Esophagus muscularis mucosa (tissue), 4 donors: ENCODE data around the gene AANAT. TPM values are rescaled to one million over a fixed set of nuclear protein-coding genes. Genes with fewer than 3 reads are reported as not detected.

Source experiments
- DNase-seq: peaks from one replicate; pipeline ENCODE4 v3.0.0-alpha.2; 2017; ENCODE audit errors: extremely low spot score
- H3K27ac ChIP-seq, 4 donors: fragments of 200-600 bp; sonication (generic); replicated peaks in 1 of 4; 1 replicate in 3 of 4; 2 replicates in 1 of 4; pipeline ENCODE4 v1.5.1; 2016 to 2019; ENCODE audit warnings: mild to moderate bottlenecking in 1 of 4
- H3K27me3 ChIP-seq, 4 donors: fragments of 200-600 bp; sonication (generic); one replicate each; pipeline versions ENCODE4 v1.5.1 to v1.6.0; 2016 to 2019
- H3K36me3 ChIP-seq, 4 donors: fragments of 200-600 bp; sonication (generic); one replicate each; pipeline ENCODE4 v1.5.1; 2016 to 2019
- H3K4me1 ChIP-seq, 4 donors: fragments of 200-600 bp; sonication (generic); one replicate each; pipeline ENCODE4 v1.5.1; 2016 to 2019
- H3K4me3 ChIP-seq, 4 donors: fragments of 200-600 bp; sonication (generic); 1 replicate in 2 of 4; 2 replicates in 2 of 4; pipeline ENCODE4 v1.5.1; 2016 to 2019; ENCODE audit warnings: mild to moderate bottlenecking in 4 of 4, moderate library complexity in 1 of 4
- H3K9me3 ChIP-seq, 4 donors: fragments of 200-600 bp; sonication (generic); 1 replicate in 3 of 4; 2 replicates in 1 of 4; pipeline ENCODE4 v1.5.1; 2016 to 2019
- EP300 ChIP-seq: sonication (generic); formaldehyde crosslinking; IDR thresholded peaks from one replicate; pipeline ENCODE4 v1.6.1; 2017; ENCODE audit warnings: antibody characterized with exemption
- POLR2A ChIP-seq: fragments of 450-650 bp; IDR thresholded peaks from one replicate; pipeline ENCODE4 v1.6.1; 2017; ENCODE audit warnings: antibody characterized with exemption, moderate library complexity, mild to moderate bottlenecking, low read depth
- POLR2AphosphoS5 ChIP-seq, 2 donors: sonication (generic); formaldehyde crosslinking; IDR thresholded peaks; one replicate each; pipeline ENCODE4 v1.6.1; 2017; ENCODE audit warnings: antibody characterized with exemption in 2 of 2
- WGBS: methylation state at CpG from one replicate; pipeline ENCODE4 v1.1.5; 2018; 5-methylcytosine and 5-hydroxymethylcytosine counted together
- intact Hi-C: fragments of 100-400 bp; cut with DNase I; formaldehyde crosslinking; loops from one replicate; pipeline ENCODE4 v1.15.1; 2023
- total RNA-seq, 4 donors: library from RNA; depleted of rRNA; stranded (reverse); fragments of >200 nt; gene quantifications; one replicate each; pipeline versions ENCODE4 v1.1.0 to v1.2.1, GENCODE V29; 2016
- TF ChIP-seq, protein P1 (sequence below), 3 experiments: fragments of 200-600 bp in 2 of 3; fragments of 450-650 bp in 1 of 3; sonication (generic) in 2 of 3; IDR thresholded peaks; one replicate each; pipeline ENCODE4 v1.5.1; 2017 to 2019; ENCODE audit warnings: antibody characterized with exemption in 3 of 3, mild to moderate bottlenecking in 2 of 3, moderate library complexity in 1 of 3

Gene AANAT
- total RNA-seq: not detected

DNA sequence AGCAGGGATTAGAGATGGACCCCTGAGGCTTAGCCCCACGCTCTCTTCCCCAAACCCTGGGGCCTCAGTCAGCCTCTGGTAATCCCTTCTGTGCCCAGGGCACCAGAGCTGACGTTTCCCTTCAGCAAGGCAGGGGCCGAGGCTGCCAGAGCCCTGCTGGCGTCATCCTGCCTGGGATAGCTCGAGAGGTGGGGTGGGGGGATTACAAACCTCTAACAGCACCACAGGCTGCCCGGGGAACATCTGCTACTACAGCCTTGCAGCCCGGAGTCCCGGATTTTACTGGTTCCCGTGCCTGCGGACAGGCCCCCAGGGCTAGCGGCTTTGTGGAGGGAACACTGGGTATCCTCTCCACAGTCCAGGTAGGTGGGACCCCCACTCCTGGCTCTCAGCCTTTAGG is at the start of gene AANAT:
AANAT (plus strand) TSS at position 238 of the 400 bp plus-strand sequence. CDS start 1,144 bp downstream, outside the sequence.
- H3K4me3 ChIP-seq: no peak within 1 kb of the TSS
- no peak for DNase-seq
- WGBS: 76% methylated on average over 11 of the region's 11 CpGs
- TF ChIP-seq POLR2AphosphoS5 (IDR thresholded peaks at IDR 0.05): no peak
- peaks cover 4 to 7% (median 5%) of the 10 kb centered on the region in 4 donors for H3K4me1 ChIP-seq
- no peaks in the 10 kb centered on the region for H3K9me3 ChIP-seq
- H3K27ac ChIP-seq: no peak within 1 kb of the TSS
- peaks cover 0 to 17% (median 16%) of the 10 kb centered on the region in 4 donors for H3K36me3 ChIP-seq
- intact Hi-C loops: no loop called here
- no peaks in the 10 kb centered on the region for H3K27me3 ChIP-seq

DNA sequence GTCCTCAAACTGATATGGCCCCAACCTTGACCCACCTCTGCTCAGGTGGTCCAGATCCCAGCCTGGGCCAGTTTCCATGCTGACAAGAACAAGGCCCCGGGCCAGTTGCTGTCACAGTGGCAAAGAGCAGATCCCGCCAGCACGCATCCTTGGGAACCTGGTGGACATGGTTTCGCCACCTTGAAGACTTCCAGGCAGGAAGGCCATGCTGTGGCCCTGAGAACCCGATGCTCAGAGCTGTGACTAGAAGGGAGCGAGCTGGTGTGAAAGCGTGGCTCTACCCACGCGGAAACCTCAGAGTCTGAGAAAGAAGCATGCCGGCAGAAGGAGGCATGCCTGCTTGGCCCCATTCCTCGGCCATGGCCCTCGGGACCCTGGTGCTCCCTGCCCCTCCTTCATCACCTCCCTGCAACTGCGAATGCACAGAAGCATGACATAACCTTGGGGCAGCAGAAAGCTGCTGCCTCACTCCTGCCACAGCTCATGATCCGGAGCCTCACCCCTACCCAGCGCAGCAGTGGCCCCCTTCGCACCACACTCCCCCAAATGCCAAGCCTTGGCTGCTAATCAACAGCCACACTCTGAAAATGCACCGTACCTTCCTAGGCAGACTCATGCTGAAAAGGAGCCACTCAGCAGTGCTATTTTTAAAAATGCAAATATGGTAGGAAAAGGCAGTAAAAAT is 47.7 kb upstream of the AANAT start:
- Histone ChIP-seq H3K4me1 (peaks cover 23 to 30% (median 27%) of the 10 kb centered on the region in 4 donors), H3K27ac (peak overlapping the region in 1 of 4 donors; percentile 28), H3K4me3 (no peak overlapping the region), H3K27me3 (no peaks in the 10 kb centered on the region), H3K9me3 (no peaks in the 10 kb centered on the region), H3K36me3 (no peaks in the 10 kb centered on the region)
- intact Hi-C loops: no loop called here
- no peak for DNase-seq
- WGBS: 64% methylated on average over 10 of the region's 17 CpGs
- TF ChIP-seq POLR2A (no peak), EP300 (no peak), POLR2AphosphoS5 (IDR thresholded peaks at IDR 0.05) (no peak)
- TF ChIP-seq, protein P1, sequence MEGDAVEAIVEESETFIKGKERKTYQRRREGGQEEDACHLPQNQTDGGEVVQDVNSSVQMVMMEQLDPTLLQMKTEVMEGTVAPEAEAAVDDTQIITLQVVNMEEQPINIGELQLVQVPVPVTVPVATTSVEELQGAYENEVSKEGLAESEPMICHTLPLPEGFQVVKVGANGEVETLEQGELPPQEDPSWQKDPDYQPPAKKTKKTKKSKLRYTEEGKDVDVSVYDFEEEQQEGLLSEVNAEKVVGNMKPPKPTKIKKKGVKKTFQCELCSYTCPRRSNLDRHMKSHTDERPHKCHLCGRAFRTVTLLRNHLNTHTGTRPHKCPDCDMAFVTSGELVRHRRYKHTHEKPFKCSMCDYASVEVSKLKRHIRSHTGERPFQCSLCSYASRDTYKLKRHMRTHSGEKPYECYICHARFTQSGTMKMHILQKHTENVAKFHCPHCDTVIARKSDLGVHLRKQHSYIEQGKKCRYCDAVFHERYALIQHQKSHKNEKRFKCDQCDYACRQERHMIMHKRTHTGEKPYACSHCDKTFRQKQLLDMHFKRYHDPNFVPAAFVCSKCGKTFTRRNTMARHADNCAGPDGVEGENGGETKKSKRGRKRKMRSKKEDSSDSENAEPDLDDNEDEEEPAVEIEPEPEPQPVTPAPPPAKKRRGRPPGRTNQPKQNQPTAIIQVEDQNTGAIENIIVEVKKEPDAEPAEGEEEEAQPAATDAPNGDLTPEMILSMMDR (IDR thresholded peaks at IDR 0.05): no peak

DNA sequence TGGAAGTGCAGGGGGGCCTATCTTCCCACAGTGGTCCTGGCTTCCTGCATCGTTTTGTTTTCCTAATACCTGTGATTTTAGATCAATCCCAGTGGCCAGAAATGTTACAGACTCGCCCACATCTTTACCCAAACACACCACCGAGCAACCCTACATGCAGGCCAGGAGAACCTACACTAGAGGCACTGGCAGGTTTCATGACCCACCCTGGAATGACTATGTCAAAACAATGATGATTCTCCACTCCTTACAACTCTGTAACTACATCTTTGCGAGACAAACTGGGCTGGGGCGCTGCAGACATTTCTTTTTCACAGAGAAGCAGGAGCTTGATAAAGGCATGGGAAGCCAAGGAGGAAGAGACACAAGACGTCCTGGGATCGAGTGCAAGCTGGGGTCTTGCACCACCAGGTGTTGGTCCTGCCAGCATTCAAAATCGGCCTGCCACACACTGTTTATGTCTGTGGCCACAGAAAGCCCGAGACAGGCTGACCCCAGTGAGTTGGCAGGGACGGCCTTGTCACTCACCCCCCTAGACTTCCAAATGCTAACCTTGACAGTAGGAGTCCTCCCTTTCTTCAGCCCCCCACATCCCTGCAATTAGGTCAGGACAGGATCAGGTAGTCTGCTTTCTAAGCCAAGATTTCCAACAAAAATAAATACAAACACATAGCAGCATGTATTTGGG is 46.9 kb upstream of the AANAT start:
- peak overlapping the region in 1 of 4 donors; percentile 28 for H3K27ac ChIP-seq
- TF ChIP-seq EP300 (no peak), POLR2AphosphoS5 (IDR thresholded peaks at IDR 0.05) (no peak), POLR2A (no peak)
- TF ChIP-seq, protein P1 (IDR thresholded peaks at IDR 0.05): no peak
- H3K9me3 ChIP-seq: no peaks in the 10 kb centered on the region
- intact Hi-C loops: no loop called here
- no peak for DNase-seq
- H3K4me3 ChIP-seq: no peak overlapping the region
- no peaks in the 10 kb centered on the region for H3K27me3 ChIP-seq
- no peaks in the 10 kb centered on the region for H3K36me3 ChIP-seq
- H3K4me1 ChIP-seq: peaks cover 16 to 24% (median 22%) of the 10 kb centered on the region in 4 donors
- 33% methylated on average over 9 of the region's 10 CpGs for WGBS

DNA sequence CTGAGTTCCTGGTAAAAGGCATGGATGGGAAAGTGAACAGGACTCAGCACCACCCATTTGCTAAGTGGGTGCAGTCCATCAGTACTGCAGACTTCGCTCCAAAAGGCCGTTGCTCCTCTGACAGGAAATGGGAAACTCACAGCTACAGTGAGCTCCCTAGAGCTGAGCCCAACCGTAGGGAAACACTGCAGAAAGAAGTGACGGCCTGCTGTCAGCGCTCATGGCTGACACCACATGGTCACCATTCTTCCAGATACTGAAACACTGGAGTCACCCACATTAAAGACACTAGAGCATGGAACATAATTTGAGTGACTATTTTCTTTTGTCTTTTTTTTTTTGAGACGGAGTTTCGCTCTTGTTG is 46.4 kb upstream of the AANAT start:
- H3K9me3 ChIP-seq: no peaks in the 10 kb centered on the region
- no peak overlapping the region for H3K4me3 ChIP-seq
- DNase-seq: no peak
- H3K4me1 ChIP-seq: peaks cover 16 to 24% (median 22%) of the 10 kb centered on the region in 4 donors
- no peak for TF ChIP-seq POLR2AphosphoS5 (IDR thresholded peaks at IDR 0.05)
- no peak for TF ChIP-seq EP300
- TF ChIP-seq POLR2A: no peak
- TF ChIP-seq, protein P1 (IDR thresholded peaks at IDR 0.05): no peak
- intact Hi-C loops: no loop called here
- 56% methylated on average over 7 of the region's 7 CpGs for WGBS
- H3K27ac ChIP-seq: no peak overlapping the region
- H3K27me3 ChIP-seq: no peaks in the 10 kb centered on the region
- no peaks in the 10 kb centered on the region for H3K36me3 ChIP-seq

DNA sequence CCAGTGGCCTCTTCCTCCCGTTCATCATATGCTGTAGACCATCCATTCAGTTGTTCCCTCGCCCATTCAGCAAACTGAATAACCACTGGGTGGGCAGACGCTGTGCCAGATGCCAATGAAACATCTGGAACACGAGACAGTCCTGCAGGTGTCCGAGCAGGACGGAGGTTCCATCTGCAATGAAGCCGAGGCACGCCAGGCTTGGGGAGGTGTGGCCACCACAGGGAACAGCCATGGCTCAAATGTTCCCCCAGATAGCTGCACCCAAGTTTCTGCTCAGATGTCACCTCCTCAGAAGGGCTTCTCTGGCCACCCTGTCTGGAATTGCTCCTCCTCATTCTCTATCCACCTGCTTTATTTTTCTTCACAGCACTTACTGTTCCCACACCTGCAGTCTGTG is 45.0 kb upstream of the AANAT start:
- no peaks in the 10 kb centered on the region for H3K36me3 ChIP-seq
- no peak overlapping the region for H3K4me3 ChIP-seq
- TF ChIP-seq POLR2A: no peak
- TF ChIP-seq, protein P1 (IDR thresholded peaks at IDR 0.05): no peak
- TF ChIP-seq EP300: no peak
- TF ChIP-seq POLR2AphosphoS5 (IDR thresholded peaks at IDR 0.05): no peak
- H3K27ac ChIP-seq: no peak overlapping the region
- intact Hi-C loops: no loop called here
- H3K27me3 ChIP-seq: no peaks in the 10 kb centered on the region
- H3K4me1 ChIP-seq: peaks cover 22 to 33% (median 25%) of the 10 kb centered on the region in 4 donors
- H3K9me3 ChIP-seq: no peaks in the 10 kb centered on the region
- no peak for DNase-seq
- 95% methylated on average over 8 of the region's 8 CpGs for WGBS
